Measurements from ENCODE around the gene MAP3K7CL.

MAP3K7CL gene

GRCh38 chr21:29184037-29184436, 53.6 kb downstream of the MAP3K7CL start:
- Histone ChIP-seq H3K79me1 (ENCODE audit: low read length) (no peaks in the 10 kb centered on the region), H3K23ac (ENCODE audit: low read length) (no peak overlapping the region), H2BK15ac (replicated peaks; ENCODE audit: low read depth) (no peak overlapping the region), H3K36me3 (ENCODE audit: control insufficient read depth, insufficient read depth, low read length) (no peaks in the 10 kb centered on the region), H3K4me2 (ENCODE audit: low read length) (no peak overlapping the region), H3K9ac (ENCODE audit: low read length) (no peak overlapping the region), H3K4ac (ENCODE audit: low read depth, low read length) (no peak overlapping the region), H3K18ac (ENCODE audit: low read length) (no peak overlapping the region), H4K5ac (ENCODE audit: low read length) (no peak overlapping the region), H3K79me2 (ENCODE audit: control insufficient read depth, insufficient read depth, low read length) (no peaks in the 10 kb centered on the region), H3K27ac (ENCODE audit: low read depth, low read length) (no peak overlapping the region), H3K4me1 (ENCODE audit: control insufficient read depth, low read depth, low read length) (no peaks in the 10 kb centered on the region), H2BK120ac (ENCODE audit: low read depth, low read length) (no peak overlapping the region), H3K27me3 (ENCODE audit: insufficient read depth, low read length, poor library complexity) (no peaks in the 10 kb centered on the region), H2BK5ac (ENCODE audit: low read length) (no peak overlapping the region), H4K8ac (ENCODE audit: low read depth, low read length) (no peak overlapping the region), H3K4me3 (ENCODE audit: low read length) (no peak overlapping the region), H2AK5ac (ENCODE audit: low read length) (no peak overlapping the region), H3K56ac (ENCODE audit: low read length) (no peak overlapping the region)
- no CpG with 5 or more reads among the region's 1 CpG for WGBS (ENCODE audit: extremely low coverage, insufficient coverage, low lambda C conversion rate)
- DNase-seq: no peak

- H3K4me3 ChIP-seq (ENCODE audit: low read length): no peak overlapping the region
- no peak for DNase-seq
- no peaks in the 10 kb centered on the region for H3K4me1 ChIP-seq (ENCODE audit: control insufficient read depth, low read depth, low read length)
- no peaks in the 10 kb centered on the region for H3K79me2 ChIP-seq (ENCODE audit: control insufficient read depth, insufficient read depth, low read length)
- no peak overlapping the region for H3K23ac ChIP-seq (ENCODE audit: low read length)
- no peak overlapping the region for H3K27ac ChIP-seq (ENCODE audit: low read depth, low read length)
- no peak overlapping the region for H4K8ac ChIP-seq (ENCODE audit: low read depth, low read length)
- no peak overlapping the region for H2AK5ac ChIP-seq (ENCODE audit: low read length)
- WGBS (ENCODE audit: extremely low coverage, insufficient coverage, low lambda C conversion rate): no CpG with 5 or more reads among the region's 1 CpG
- no peak overlapping the region for H2BK15ac ChIP-seq (replicated peaks; ENCODE audit: low read depth)
- no peak overlapping the region for H3K18ac ChIP-seq (ENCODE audit: low read length)
- no peaks in the 10 kb centered on the region for H3K27me3 ChIP-seq (ENCODE audit: insufficient read depth, low read length, poor library complexity)
- no peak overlapping the region for H2BK5ac ChIP-seq (ENCODE audit: low read length)
- H3K9ac ChIP-seq (ENCODE audit: low read length): no peak overlapping the region
- H2BK120ac ChIP-seq (ENCODE audit: low read depth, low read length): no peak overlapping the region
- H4K5ac ChIP-seq (ENCODE audit: low read length): no peak overlapping the region
- H3K56ac ChIP-seq (ENCODE audit: low read length): no peak overlapping the region
- no peaks in the 10 kb centered on the region for H3K79me1 ChIP-seq (ENCODE audit: low read length)
- no peak overlapping the region for H3K4ac ChIP-seq (ENCODE audit: low read depth, low read length)
- H3K36me3 ChIP-seq (ENCODE audit: control insufficient read depth, insufficient read depth, low read length): no peaks in the 10 kb centered on the region
- H3K4me2 ChIP-seq (ENCODE audit: low read length): no peak overlapping the region
Observed at GRCh38 chr21:29185172-29185571, 54.7 kb downstream of the MAP3K7CL start.

GRCh38 chr21:29185633-29186032, 55.2 kb downstream of the MAP3K7CL start:
- Histone ChIP-seq H3K56ac (ENCODE audit: low read length) (no peak overlapping the region), H3K4me3 (ENCODE audit: low read length) (no peak overlapping the region), H3K9ac (ENCODE audit: low read length) (no peak overlapping the region), H3K23ac (ENCODE audit: low read length) (no peak overlapping the region), H4K8ac (ENCODE audit: low read depth, low read length) (no peak overlapping the region), H3K36me3 (ENCODE audit: control insufficient read depth, insufficient read depth, low read length) (no peaks in the 10 kb centered on the region), H3K4ac (ENCODE audit: low read depth, low read length) (no peak overlapping the region), H2AK5ac (ENCODE audit: low read length) (no peak overlapping the region), H3K4me1 (ENCODE audit: control insufficient read depth, low read depth, low read length) (no peaks in the 10 kb centered on the region), H3K79me1 (ENCODE audit: low read length) (no peaks in the 10 kb centered on the region), H2BK5ac (ENCODE audit: low read length) (no peak overlapping the region), H3K4me2 (ENCODE audit: low read length) (no peak overlapping the region), H4K5ac (ENCODE audit: low read length) (no peak overlapping the region), H3K18ac (ENCODE audit: low read length) (no peak overlapping the region), H3K27ac (ENCODE audit: low read depth, low read length) (no peak overlapping the region), H2BK120ac (ENCODE audit: low read depth, low read length) (no peak overlapping the region), H3K27me3 (ENCODE audit: insufficient read depth, low read length, poor library complexity) (no peaks in the 10 kb centered on the region), H3K79me2 (ENCODE audit: control insufficient read depth, insufficient read depth, low read length) (no peaks in the 10 kb centered on the region), H2BK15ac (replicated peaks; ENCODE audit: low read depth) (no peak overlapping the region)
- DNase-seq: no peak
- WGBS (ENCODE audit: extremely low coverage, insufficient coverage, low lambda C conversion rate): no CpG with 5 or more reads among the region's 4 CpGs

DNA sequence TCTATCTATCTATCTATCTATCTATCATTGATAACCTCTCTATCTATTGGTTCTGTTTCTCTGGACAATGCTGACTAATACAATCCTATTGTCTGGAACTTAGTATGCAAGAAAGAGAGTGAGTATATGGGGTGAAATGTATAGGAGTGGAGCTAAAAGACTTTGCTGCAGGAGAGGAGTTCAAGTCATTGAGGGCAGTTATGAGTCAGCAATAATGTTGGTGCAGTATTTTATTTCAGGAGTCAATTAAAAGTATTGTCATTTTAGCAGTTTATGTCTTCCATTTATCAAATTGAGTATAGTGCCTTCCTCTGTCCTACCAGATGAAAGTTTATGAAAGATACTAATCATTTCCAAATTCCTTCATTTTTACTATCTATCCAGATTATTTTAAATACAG, 55.8 kb downstream of the MAP3K7CL start:
- Histone ChIP-seq H3K36me3 (ENCODE audit: control insufficient read depth, insufficient read depth, low read length) (no peaks in the 10 kb centered on the region), H3K9ac (ENCODE audit: low read length) (no peak overlapping the region), H2AK5ac (ENCODE audit: low read length) (no peak overlapping the region), H3K4me3 (ENCODE audit: low read length) (no peak overlapping the region), H4K8ac (ENCODE audit: low read depth, low read length) (no peak overlapping the region), H3K27me3 (ENCODE audit: insufficient read depth, low read length, poor library complexity) (no peaks in the 10 kb centered on the region), H2BK15ac (replicated peaks; ENCODE audit: low read depth) (no peak overlapping the region), H3K79me1 (ENCODE audit: low read length) (no peaks in the 10 kb centered on the region), H4K5ac (ENCODE audit: low read length) (no peak overlapping the region), H3K18ac (ENCODE audit: low read length) (no peak overlapping the region), H3K4me1 (ENCODE audit: control insufficient read depth, low read depth, low read length) (no peaks in the 10 kb centered on the region), H3K4me2 (ENCODE audit: low read length) (no peak overlapping the region), H3K4ac (ENCODE audit: low read depth, low read length) (no peak overlapping the region), H2BK120ac (ENCODE audit: low read depth, low read length) (no peak overlapping the region), H3K27ac (ENCODE audit: low read depth, low read length) (no peak overlapping the region), H3K56ac (ENCODE audit: low read length) (no peak overlapping the region), H3K79me2 (ENCODE audit: control insufficient read depth, insufficient read depth, low read length) (no peaks in the 10 kb centered on the region), H3K23ac (ENCODE audit: low read length) (no peak overlapping the region), H2BK5ac (ENCODE audit: low read length) (no peak overlapping the region)
- DNase-seq: no peak

DNA sequence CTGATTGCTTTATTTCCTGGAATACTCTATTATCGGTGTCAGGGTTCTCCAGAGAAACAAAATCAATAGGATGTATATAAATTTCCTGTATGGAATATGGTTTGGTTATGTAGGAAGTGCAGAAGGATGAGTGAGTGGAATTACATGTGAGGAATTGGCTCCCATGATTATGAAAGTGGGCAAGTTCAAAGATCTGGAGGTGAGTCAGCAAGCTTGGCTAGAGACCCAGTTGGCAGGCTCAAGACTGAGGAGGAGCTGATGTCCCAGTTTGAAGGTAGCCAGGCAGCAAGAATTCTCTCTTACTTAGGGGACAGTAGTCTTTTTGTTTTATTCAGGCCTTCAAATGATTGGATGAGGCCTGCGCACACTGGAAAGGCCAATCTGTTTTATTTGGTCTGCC, 57.5 kb downstream of the MAP3K7CL start:
- H2AK5ac ChIP-seq (ENCODE audit: low read length): no peak overlapping the region
- no peak overlapping the region for H3K18ac ChIP-seq (ENCODE audit: low read length)
- H2BK120ac ChIP-seq (ENCODE audit: low read depth, low read length): no peak overlapping the region
- H3K4me3 ChIP-seq (ENCODE audit: low read length): no peak overlapping the region
- H2BK5ac ChIP-seq (ENCODE audit: low read length): no peak overlapping the region
- no peak overlapping the region for H2BK15ac ChIP-seq (replicated peaks; ENCODE audit: low read depth)
- H4K5ac ChIP-seq (ENCODE audit: low read length): no peak overlapping the region
- no peaks in the 10 kb centered on the region for H3K79me2 ChIP-seq (ENCODE audit: control insufficient read depth, insufficient read depth, low read length)
- no CpG with 5 or more reads among the region's 2 CpGs for WGBS (ENCODE audit: extremely low coverage, insufficient coverage, low lambda C conversion rate)
- no peak overlapping the region for H3K4me2 ChIP-seq (ENCODE audit: low read length)
- DNase-seq: no peak
- H3K56ac ChIP-seq (ENCODE audit: low read length): no peak overlapping the region
- H3K4me1 ChIP-seq (ENCODE audit: control insufficient read depth, low read depth, low read length): no peaks in the 10 kb centered on the region
- no peak overlapping the region for H3K23ac ChIP-seq (ENCODE audit: low read length)
- no peaks in the 10 kb centered on the region for H3K79me1 ChIP-seq (ENCODE audit: low read length)
- H3K9ac ChIP-seq (ENCODE audit: low read length): no peak overlapping the region
- no peak overlapping the region for H4K8ac ChIP-seq (ENCODE audit: low read depth, low read length)
- no peak overlapping the region for H3K27ac ChIP-seq (ENCODE audit: low read depth, low read length)
- no peaks in the 10 kb centered on the region for H3K27me3 ChIP-seq (ENCODE audit: insufficient read depth, low read length, poor library complexity)
- no peak overlapping the region for H3K4ac ChIP-seq (ENCODE audit: low read depth, low read length)
- no peaks in the 10 kb centered on the region for H3K36me3 ChIP-seq (ENCODE audit: control insufficient read depth, insufficient read depth, low read length)

GRCh38 chr21:29189353-29189752, 58.9 kb downstream of the MAP3K7CL start:
- no peak overlapping the region for H3K4me2 ChIP-seq (ENCODE audit: low read length)
- no peak overlapping the region for H3K4ac ChIP-seq (ENCODE audit: low read depth, low read length)
- H3K79me2 ChIP-seq (ENCODE audit: control insufficient read depth, insufficient read depth, low read length): no peaks in the 10 kb centered on the region
- H3K79me1 ChIP-seq (ENCODE audit: low read length): no peaks in the 10 kb centered on the region
- H2BK120ac ChIP-seq (ENCODE audit: low read depth, low read length): no peak overlapping the region
- H3K36me3 ChIP-seq (ENCODE audit: control insufficient read depth, insufficient read depth, low read length): no peaks in the 10 kb centered on the region
- no peak overlapping the region for H3K23ac ChIP-seq (ENCODE audit: low read length)
- DNase-seq: no peak
- H2BK15ac ChIP-seq (replicated peaks; ENCODE audit: low read depth): no peak overlapping the region
- no peaks in the 10 kb centered on the region for H3K4me1 ChIP-seq (ENCODE audit: control insufficient read depth, low read depth, low read length)
- no CpG with 5 or more reads among the region's 2 CpGs for WGBS (ENCODE audit: extremely low coverage, insufficient coverage, low lambda C conversion rate)
- H3K27me3 ChIP-seq (ENCODE audit: insufficient read depth, low read length, poor library complexity): no peaks in the 10 kb centered on the region
- no peak overlapping the region for H2BK5ac ChIP-seq (ENCODE audit: low read length)
- H3K27ac ChIP-seq (ENCODE audit: low read depth, low read length): no peak overlapping the region
- no peak overlapping the region for H3K56ac ChIP-seq (ENCODE audit: low read length)
- H3K9ac ChIP-seq (ENCODE audit: low read length): no peak overlapping the region
- H3K4me3 ChIP-seq (ENCODE audit: low read length): no peak overlapping the region
- H2AK5ac ChIP-seq (ENCODE audit: low read length): no peak overlapping the region
- no peak overlapping the region for H4K8ac ChIP-seq (ENCODE audit: low read depth, low read length)
- H4K5ac ChIP-seq (ENCODE audit: low read length): no peak overlapping the region
- H3K18ac ChIP-seq (ENCODE audit: low read length): no peak overlapping the region

All from mesendoderm (in vitro differentiated cells).